ENCODE data around the gene CERS2. TPM values are rescaled to one million over a fixed set of nuclear protein-coding genes. Genes with fewer than 3 reads are reported as not detected.

The CERS2 gene
- total RNA-seq, 2 donors from 2014 or later: 70.9 to 84.8 TPM

DNA sequence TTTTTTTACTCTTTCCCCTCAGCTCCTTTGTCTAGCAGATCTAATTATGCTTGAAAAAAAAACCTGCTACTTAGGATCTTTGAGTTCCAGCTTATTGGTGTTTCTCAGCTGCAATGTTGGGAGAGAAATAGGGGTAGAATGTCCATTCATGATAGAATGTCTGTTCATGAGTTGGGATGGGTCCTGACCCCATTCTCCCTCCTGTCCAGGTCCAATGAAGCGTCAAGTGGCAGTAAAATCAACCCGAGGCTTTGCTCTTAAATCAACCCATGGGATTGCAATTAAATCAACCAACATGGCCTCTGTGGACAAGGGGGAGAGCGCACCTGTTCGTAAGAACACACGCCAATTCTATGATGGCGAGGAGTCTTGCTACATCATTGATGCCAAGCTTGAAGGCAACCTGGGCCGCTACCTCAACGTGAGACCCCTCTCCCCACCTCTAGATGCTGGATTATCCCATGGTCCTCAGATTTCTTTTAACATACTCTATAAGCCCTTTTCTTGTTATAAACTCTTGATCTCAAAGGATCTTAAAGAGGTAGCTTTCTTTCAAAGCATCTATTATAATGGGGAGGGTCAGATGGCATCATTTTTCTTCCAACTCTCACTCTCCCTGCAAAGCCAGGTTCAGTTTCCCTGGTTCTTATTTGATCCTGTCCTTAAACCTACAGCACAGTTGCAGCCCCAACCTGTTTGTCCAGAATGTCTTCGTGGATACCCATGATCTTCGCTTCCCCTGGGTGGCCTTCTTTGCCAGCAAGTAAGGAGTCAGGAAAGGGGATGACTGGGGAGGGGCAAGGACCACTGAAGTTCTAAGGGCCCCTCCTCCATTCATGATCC, 11.1 kb downstream of the CERS2 start:
- H3K9me3 ChIP-seq: no peaks in the 10 kb centered on the region
- H3K4me1 ChIP-seq: no peaks in the 10 kb centered on the region
- WGBS, 2 donors: 84 to 85% methylated on average over 10 of the region's 10 CpGs
- ATAC-seq (no peak), DNase-seq (no peak)
- intact Hi-C loops (cut with DNase I): no loop called here
- no peak for TF ChIP-seq CTCF (IDR thresholded peaks at IDR 0.05)
- no peak for TF ChIP-seq POLR2A (IDR thresholded peaks at IDR 0.05)
- peaks cover 12 to 54% of the 10 kb centered on the region in 2 donors for H3K36me3 ChIP-seq (replicated peaks in 1 of 2; ENCODE audit: insufficient read depth in 1 of 2, low read depth in 2 of 2)
- H3K4me3 ChIP-seq: no peak overlapping the region
- H3K27ac ChIP-seq: no peak overlapping the region
- no peaks in the 10 kb centered on the region for H3K27me3 ChIP-seq

GRCh38 chr1:150961756-150962155, 12.9 kb downstream of the CERS2 start:
- Histone ChIP-seq H3K4me1 (no peaks in the 10 kb centered on the region), H3K4me3 (no peak overlapping the region), H3K27me3 (no peaks in the 10 kb centered on the region), H3K36me3 (replicated peaks in 1 of 2; ENCODE audit: insufficient read depth in 1 of 2, low read depth in 2 of 2) (peaks cover 8 to 36% of the 10 kb centered on the region in 2 donors), H3K9me3 (no peaks in the 10 kb centered on the region), H3K27ac (no peak overlapping the region)
- TF ChIP-seq POLR2A (IDR thresholded peaks at IDR 0.05) (no peak), CTCF (IDR thresholded peaks at IDR 0.05) (no peak)
- ATAC-seq: no peak
- WGBS, 2 donors: 64 to 67% methylated on average over 4 of the region's 4 CpGs
- DNase-seq: no peak
- intact Hi-C loops (cut with DNase I): no loop called here

- ATAC-seq (no peak), DNase-seq (no peak)
- Histone ChIP-seq H3K4me1 (no peaks in the 10 kb centered on the region), H3K4me3 (no peak overlapping the region), H3K9me3 (no peaks in the 10 kb centered on the region), H3K27me3 (no peaks in the 10 kb centered on the region), H3K27ac (no peak overlapping the region), H3K36me3 (replicated peaks in 1 of 2; ENCODE audit: insufficient read depth in 1 of 2, low read depth in 2 of 2) (peaks cover 3 to 27% of the 10 kb centered on the region in 2 donors)
- 86 to 100% methylated on average over 3 to 7 of the region's 7 CpGs for WGBS, 2 donors
- TF ChIP-seq POLR2A (IDR thresholded peaks at IDR 0.05) (no peak), CTCF (IDR thresholded peaks at IDR 0.05) (no peak)
- intact Hi-C loops (cut with DNase I): no loop called here
These were observed 14.0 kb downstream of the CERS2 start for GRCh38 chr1:150960646-150961045.

DNA sequence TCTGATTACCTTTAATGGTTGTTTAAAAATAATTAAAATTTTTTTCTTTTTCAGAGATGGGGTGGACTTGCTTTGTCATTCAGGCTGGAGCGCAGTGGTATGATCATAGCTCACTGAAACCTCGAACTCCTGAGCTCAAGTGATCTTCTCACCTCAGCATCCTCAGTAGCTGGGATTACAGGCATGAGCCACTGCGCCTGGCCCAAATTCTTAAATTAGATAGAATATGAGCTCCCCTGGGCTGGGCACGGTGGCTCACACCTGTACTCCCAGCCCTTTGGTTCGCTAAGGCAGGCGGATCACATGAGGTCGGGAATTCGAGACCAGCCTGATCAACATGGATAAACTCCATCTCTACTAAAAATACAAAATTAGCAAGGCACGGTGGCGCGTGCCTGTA, 17.0 kb downstream of the CERS2 start:
- Histone ChIP-seq H3K36me3 (replicated peaks in 1 of 2; ENCODE audit: insufficient read depth in 1 of 2, low read depth in 2 of 2) (peaks cover 0 to 20% of the 10 kb centered on the region in 2 donors), H3K4me3 (no peak overlapping the region), H3K4me1 (no peaks in the 10 kb centered on the region), H3K27me3 (no peaks in the 10 kb centered on the region), H3K27ac (no peak overlapping the region), H3K9me3 (no peaks in the 10 kb centered on the region)
- ATAC-seq: no peak
- WGBS, 2 donors: 93 to 95% methylated on average over 11 of the region's 11 CpGs
- TF ChIP-seq POLR2A (IDR thresholded peaks at IDR 0.05) (no peak), CTCF (IDR thresholded peaks at IDR 0.05) (no peak)
- DNase-seq: no peak
- intact Hi-C loops (cut with DNase I): no loop called here

DNA sequence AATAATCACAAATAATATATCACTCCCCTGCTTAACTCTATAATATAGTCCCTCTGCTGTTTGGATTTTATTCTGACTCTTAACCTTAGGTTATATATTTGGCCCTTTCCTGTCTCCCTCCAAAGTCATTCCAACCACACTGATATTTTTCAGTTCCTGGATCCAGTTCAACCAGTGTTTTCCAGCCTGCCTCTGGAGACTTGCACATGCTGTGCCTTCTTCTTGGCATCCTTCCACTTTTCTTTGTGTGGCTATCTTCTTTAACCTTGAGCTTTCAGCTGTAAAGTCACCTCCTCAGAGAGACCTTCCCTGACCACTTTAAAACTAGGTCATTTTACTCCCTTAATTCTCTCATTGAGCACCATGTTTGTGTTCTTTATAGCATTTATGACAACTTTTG, 19.4 kb downstream of the CERS2 start:
- DNase-seq (no peak), ATAC-seq (no peak)
- no peak overlapping the region for H3K27ac ChIP-seq
- H3K4me3 ChIP-seq: no peak overlapping the region
- TF ChIP-seq POLR2A (IDR thresholded peaks at IDR 0.05): no peak
- no peak for TF ChIP-seq CTCF (IDR thresholded peaks at IDR 0.05)
- no peaks in the 10 kb centered on the region for H3K27me3 ChIP-seq
- intact Hi-C loops (cut with DNase I): no loop called here
- no peaks in the 10 kb centered on the region for H3K9me3 ChIP-seq
- no peaks in the 10 kb centered on the region for H3K4me1 ChIP-seq
- peaks cover 0 to 26% of the 10 kb centered on the region in 2 donors for H3K36me3 ChIP-seq (replicated peaks in 1 of 2; ENCODE audit: insufficient read depth in 1 of 2, low read depth in 2 of 2)
